Inflammatory macrophage treated with lipopolysaccharide for 1 hour (primary cell): ENCODE measurements around the gene SCO2.

ENCODE experiments used
- DNase-seq, 2 donors: peaks; one replicate each; pipeline ENCODE4 v3.0.0-alpha.2; 2020 to 2022

The SCO2 gene

GRCh38 chr22:50548921-50549790 lies 23.8 kb upstream of the SCO2 start:
- no peak for DNase-seq

- DNase-seq = no peak
Measured at GRCh38 chr22:50548040-50548920, 22.9 kb upstream of the SCO2 start.

GRCh38 chr22:50547263-50547985 lies 22.0 kb upstream of the SCO2 start:
- no peak for DNase-seq

- DNase-seq = no peak
Measured at GRCh38 chr22:50546326-50547262, 21.2 kb upstream of the SCO2 start.

- no peak for DNase-seq
Measured at GRCh38 chr22:50545522-50546325, 20.3 kb upstream of the SCO2 start, which contains the start of gene KLHDC7B. Gene KLHDC7B, plus strand, starts transcription at chr22:50545899. Its CDS starts 345 bp downstream, at chr22:50546244.

GRCh38 chr22:50544746-50545253 lies 19.4 kb upstream of the SCO2 start:
- DNase-seq = no peak

GRCh38 chr22:50544078-50544745 lies 18.8 kb upstream of the SCO2 start:
- DNase-seq = peak; percentile 61 to 80

GRCh38 chr22:50542416-50542927 lies 17.1 kb upstream of the SCO2 start:
- peak; percentile 89 to 92 for DNase-seq

- peak; percentile 91 to 97 for DNase-seq
Measured at GRCh38 chr22:50541667-50542026, 16.2 kb upstream of the SCO2 start.

- DNase-seq = no peak
Measured at GRCh38 chr22:50540381-50540780, 15.0 kb upstream of the SCO2 start.

- peak in 1 of 2 donors; percentile 39 for DNase-seq
Measured at GRCh38 chr22:50537765-50538164, 12.4 kb upstream of the SCO2 start.

- DNase-seq = no peak
Measured at GRCh38 chr22:50536226-50536625, 10.8 kb upstream of the SCO2 start.

- DNase-seq = no peak
Measured at GRCh38 chr22:50535113-50535512, 9.7 kb upstream of the SCO2 start.

- peak; percentile 59 to 63 for DNase-seq
Measured at GRCh38 chr22:50533856-50534711, 8.7 kb upstream of the SCO2 start.

GRCh38 chr22:50532824-50533796 lies 7.7 kb upstream of the SCO2 start:
- peak; percentile 59 to 64 for DNase-seq

- DNase-seq = peak; percentile 44 to 54
Measured at GRCh38 chr22:50531962-50532674, 6.7 kb upstream of the SCO2 start.

- DNase-seq = peak; percentile 61 to 80
Measured at GRCh38 chr22:50531546-50531961, 6.2 kb upstream of the SCO2 start.
